ENCODE results near the gene ODAD3.
"Not testable (repeated sequence)": the region's sequence is repeated elsewhere in the genome, so short reads cannot be mapped to it uniquely, and the experiment has no call there.

Gene ODAD3

GRCh38 chr19:11475861-11476260 is 40.9 kb upstream of the ODAD3 start:
- peak; percentile 44 for DNase-seq
- peaks cover 16% of the 10 kb centered on the region for H3K27me3 ChIP-seq (ENCODE audit: insufficient read depth, low read depth, severe bottlenecking)
- no peaks in the 10 kb centered on the region for H3K36me3 ChIP-seq
- no peak for TF ChIP-seq CTCF (IDR thresholded peaks at IDR 0.05; ENCODE audit: low read depth, low read length)
- no peak overlapping the region for H3K27ac ChIP-seq
- no peaks in the 10 kb centered on the region for H3K9me3 ChIP-seq (ENCODE audit: severe bottlenecking)
- H3K4me3 ChIP-seq (ENCODE audit: low read depth, low read length): no peak overlapping the region

- not testable (repeated sequence) for H3K27ac ChIP-seq; H3K9me3 ChIP-seq (ENCODE audit: severe bottlenecking); H3K4me3 ChIP-seq (ENCODE audit: low read depth, low read length); DNase-seq; H3K36me3 ChIP-seq
- H3K27me3 ChIP-seq (ENCODE audit: insufficient read depth, low read depth, severe bottlenecking): peaks cover 11% of the 10 kb centered on the region
These were observed 40.4 kb upstream of the ODAD3 start for GRCh38 chr19:11475343-11475742.

GRCh38 chr19:11473725-11474124 is 38.8 kb upstream of the ODAD3 start:
- no peak for TF ChIP-seq CTCF (IDR thresholded peaks at IDR 0.05; ENCODE audit: low read depth, low read length)
- no peaks in the 10 kb centered on the region for H3K27me3 ChIP-seq (ENCODE audit: insufficient read depth, low read depth, severe bottlenecking)

GRCh38 chr19:11468266-11468845 is 33.4 kb upstream of the ODAD3 start:
- DNase-seq: peak; percentile 4
- H3K36me3 ChIP-seq; H3K4me3 ChIP-seq (ENCODE audit: low read depth, low read length); H3K9me3 ChIP-seq (ENCODE audit: severe bottlenecking); H3K27me3 ChIP-seq (ENCODE audit: insufficient read depth, low read depth, severe bottlenecking); H3K27ac ChIP-seq: not testable (repeated sequence)

More at GRCh38 chr19:11473725-11474124, 38.8 kb upstream of the ODAD3 start:
- H3K4me3 ChIP-seq (ENCODE audit: low read depth, low read length): no peak overlapping the region
- H3K36me3 ChIP-seq: no peaks in the 10 kb centered on the region
- H3K27ac ChIP-seq: no peak overlapping the region
- no peaks in the 10 kb centered on the region for H3K9me3 ChIP-seq (ENCODE audit: severe bottlenecking)
- no peak for DNase-seq

- peak; percentile 23 for DNase-seq
- Histone ChIP-seq H3K4me3 (ENCODE audit: low read depth, low read length) (no peak overlapping the region), H3K27me3 (ENCODE audit: insufficient read depth, low read depth, severe bottlenecking) (no peaks in the 10 kb centered on the region), H3K36me3 (no peaks in the 10 kb centered on the region), H3K27ac (no peak overlapping the region), H3K9me3 (ENCODE audit: severe bottlenecking) (no peaks in the 10 kb centered on the region)
- TF ChIP-seq CTCF (IDR thresholded peaks at IDR 0.05; ENCODE audit: low read depth, low read length): no peak
These were observed 30.7 kb upstream of the ODAD3 start for GRCh38 chr19:11465600-11465999.

GRCh38 chr19:11464333-11465265 is 29.7 kb upstream of the ODAD3 start:
- TF ChIP-seq CTCF (IDR thresholded peaks at IDR 0.05; ENCODE audit: low read depth, low read length): no peak
- Histone ChIP-seq H3K27me3 (ENCODE audit: insufficient read depth, low read depth, severe bottlenecking) (no peaks in the 10 kb centered on the region), H3K36me3 (no peaks in the 10 kb centered on the region), H3K27ac (no peak overlapping the region), H3K4me3 (ENCODE audit: low read depth, low read length) (no peak overlapping the region), H3K9me3 (ENCODE audit: severe bottlenecking) (no peaks in the 10 kb centered on the region)
- DNase-seq: no peak
